DOHH2 (cell line): ENCODE data around the gene COL9A3.

Experiments
- H3F3A ChIP-seq: fragments of 200-600 bp; sonication (generic), shearing (Covaris generic); 2 replicates; pipeline ENCODE4 v1.6.0; 2016; ENCODE audit warnings: antibody characterized with exemption, mild to moderate bottlenecking; ENCODE audit not compliant: control insufficient read depth, insufficient read depth
- H3K27ac ChIP-seq: fragments of 200-600 bp; sonication (generic); 2 replicates; pipeline ENCODE4 v1.5.1; 2014; ENCODE audit warnings: low read depth, mild to moderate bottlenecking, low read length, moderate library complexity
- H3K27me3 ChIP-seq: fragments of 200-600 bp; sonication (generic); 2 replicates; pipeline ENCODE4 v1.6.1; 2014; ENCODE audit warnings: mild to moderate bottlenecking, low read length, mixed read lengths; ENCODE audit not compliant: control insufficient read depth
- H3K36me3 ChIP-seq: fragments of 200-600 bp; sonication (generic); 2 replicates; pipeline ENCODE4 v1.6.1; 2014; ENCODE audit warnings: mild to moderate bottlenecking, low read length, moderate library complexity, mixed read lengths; ENCODE audit not compliant: control insufficient read depth
- H3K4me1 ChIP-seq: fragments of 200-600 bp; sonication (generic); 2 replicates; pipeline ENCODE4 v1.6.1; 2014; ENCODE audit warnings: mild to moderate bottlenecking, low read length, mixed read lengths; ENCODE audit not compliant: control insufficient read depth
- H3K4me2 ChIP-seq: fragments of 200-600 bp; sonication (generic); 2 replicates; pipeline ENCODE4 v1.6.0; 2014; ENCODE audit warnings: mild to moderate bottlenecking, low read length, moderate library complexity
- H3K4me3 ChIP-seq: fragments of 200-600 bp; sonication (generic); 2 replicates; pipeline ENCODE4 v1.5.1; 2014; ENCODE audit warnings: mild to moderate bottlenecking, low read length, mixed read lengths
- H3K79me2 ChIP-seq: fragments of 200-600 bp; sonication (generic); 2 replicates; pipeline ENCODE4 v1.6.1; 2014; ENCODE audit warnings: mild to moderate bottlenecking, low read length, mixed read lengths; ENCODE audit not compliant: control insufficient read depth
- H3K9me2 ChIP-seq: fragments of 200-600 bp; sonication (generic); replicated peaks from 2 replicates; pipeline ENCODE4 v1.6.1; 2014; ENCODE audit warnings: mild to moderate bottlenecking, low read length, mixed read lengths; ENCODE audit not compliant: control insufficient read depth
- H3K9me3 ChIP-seq: fragments of 200-600 bp; sonication (generic); 2 replicates; pipeline ENCODE4 v1.6.1; 2014; ENCODE audit warnings: antibody characterized with exemption, low read length, mixed read lengths; ENCODE audit not compliant: control insufficient read depth, insufficient read depth
- H4K20me1 ChIP-seq: fragments of 200-600 bp; sonication (generic); 2 replicates; pipeline ENCODE4 v1.6.0; 2014; ENCODE audit warnings: low read depth, mild to moderate bottlenecking, antibody characterized with exemption, low read length, moderate library complexity; ENCODE audit not compliant: control insufficient read depth, insufficient read depth
- EZH2phosphoT487 ChIP-seq: fragments of 200-600 bp; sonication (generic); IDR thresholded peaks from 2 replicates; pipeline ENCODE4 v1.6.1; 2017; ENCODE audit warnings: borderline replicate concordance, mild to moderate bottlenecking, antibody characterized with exemption, low read length, moderate library complexity, mixed read lengths
- TF ChIP-seq, protein P1 (sequence below): fragments of 200-600 bp; sonication (generic); IDR thresholded peaks from one replicate; pipeline ENCODE4 v1.5.1; 2014; ENCODE audit warnings: antibody characterized with exemption, mild to moderate bottlenecking, low read depth, low read length; ENCODE audit not compliant: poor library complexity, severe bottlenecking

The COL9A3 gene

DNA sequence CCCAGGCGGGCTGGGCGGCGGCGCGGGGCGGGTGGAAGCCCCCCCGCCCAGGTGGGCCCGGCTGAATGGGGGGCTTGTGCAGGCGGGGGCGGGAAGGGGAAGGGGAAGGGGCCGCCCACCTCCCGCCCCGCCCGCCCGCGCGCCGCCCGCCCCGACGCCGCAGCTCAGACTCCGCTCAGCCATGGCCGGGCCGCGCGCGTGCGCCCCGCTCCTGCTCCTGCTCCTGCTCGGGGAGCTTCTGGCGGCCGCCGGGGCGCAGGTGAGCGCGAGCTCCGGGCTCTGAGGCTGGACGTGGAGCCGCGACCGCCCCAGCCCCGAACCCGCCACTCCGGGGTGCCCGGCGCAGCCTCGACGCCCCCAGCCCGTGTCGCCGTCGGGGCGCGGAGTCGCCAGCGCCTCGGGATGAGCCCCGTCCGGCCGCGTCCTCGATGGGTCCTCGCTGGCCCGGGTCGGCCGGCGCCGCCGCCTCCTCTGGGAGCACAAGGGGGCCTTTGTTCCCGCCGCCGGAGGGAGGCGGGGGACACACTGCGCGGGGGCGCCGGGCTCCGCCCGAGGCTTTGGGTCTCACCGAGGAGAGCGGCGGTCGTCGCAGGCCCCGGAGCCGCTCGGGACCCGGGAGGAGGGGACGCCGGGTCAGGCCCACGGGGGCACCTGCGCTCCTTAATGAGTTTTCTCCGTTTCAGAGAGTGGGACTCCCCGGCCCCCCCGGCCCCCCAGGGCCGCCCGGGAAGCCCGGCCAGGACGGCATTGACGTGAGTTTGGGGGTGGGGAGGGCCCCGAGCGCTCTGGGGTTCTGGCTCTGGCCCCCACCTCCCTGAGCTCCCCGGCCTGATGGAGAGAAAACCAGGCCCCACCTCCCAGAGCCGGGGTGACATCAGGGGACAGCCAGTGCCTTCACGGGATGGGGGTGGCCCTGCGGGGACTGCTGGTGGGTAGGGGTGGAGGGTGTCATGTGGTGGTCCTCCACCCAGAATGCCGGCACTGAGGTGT lies at the start of gene COL9A3:
COL9A3 (plus strand) TSS at position 167 of the 990 bp plus-strand sequence; CDS start at position 182, 15 bp downstream.
- Histone ChIP-seq H3K4me1 (no peaks in the 10 kb centered on the region), H3K27me3 (peaks cover 37% of the 10 kb centered on the region), H4K20me1 (no peaks in the 10 kb centered on the region), H3K27ac (no peak within 1 kb of the TSS), H3K9me2 (no peaks in the 10 kb centered on the region), H3K4me3 (no peak within 1 kb of the TSS), H3F3A (no peaks in the 10 kb centered on the region), H3K79me2 (no peaks in the 10 kb centered on the region), H3K9me3 (no peaks in the 10 kb centered on the region), H3K36me3 (peaks cover 8% of the 10 kb centered on the region; the same call in 1 of the 2 replicates), H3K4me2 (no peak within 1 kb of the TSS)
- TF ChIP-seq, protein P1, sequence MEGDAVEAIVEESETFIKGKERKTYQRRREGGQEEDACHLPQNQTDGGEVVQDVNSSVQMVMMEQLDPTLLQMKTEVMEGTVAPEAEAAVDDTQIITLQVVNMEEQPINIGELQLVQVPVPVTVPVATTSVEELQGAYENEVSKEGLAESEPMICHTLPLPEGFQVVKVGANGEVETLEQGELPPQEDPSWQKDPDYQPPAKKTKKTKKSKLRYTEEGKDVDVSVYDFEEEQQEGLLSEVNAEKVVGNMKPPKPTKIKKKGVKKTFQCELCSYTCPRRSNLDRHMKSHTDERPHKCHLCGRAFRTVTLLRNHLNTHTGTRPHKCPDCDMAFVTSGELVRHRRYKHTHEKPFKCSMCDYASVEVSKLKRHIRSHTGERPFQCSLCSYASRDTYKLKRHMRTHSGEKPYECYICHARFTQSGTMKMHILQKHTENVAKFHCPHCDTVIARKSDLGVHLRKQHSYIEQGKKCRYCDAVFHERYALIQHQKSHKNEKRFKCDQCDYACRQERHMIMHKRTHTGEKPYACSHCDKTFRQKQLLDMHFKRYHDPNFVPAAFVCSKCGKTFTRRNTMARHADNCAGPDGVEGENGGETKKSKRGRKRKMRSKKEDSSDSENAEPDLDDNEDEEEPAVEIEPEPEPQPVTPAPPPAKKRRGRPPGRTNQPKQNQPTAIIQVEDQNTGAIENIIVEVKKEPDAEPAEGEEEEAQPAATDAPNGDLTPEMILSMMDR, result no peak
- no peak for TF ChIP-seq EZH2phosphoT487

- Histone ChIP-seq H3K79me2 (no peaks in the 10 kb centered on the region), H4K20me1 (no peaks in the 10 kb centered on the region), H3K27me3 (no peaks in the 10 kb centered on the region), H3F3A (no peaks in the 10 kb centered on the region), H3K27ac (no peak overlapping the region), H3K9me2 (no peaks in the 10 kb centered on the region), H3K4me3 (no peak overlapping the region), H3K4me2 (no peak overlapping the region), H3K36me3 (no peaks in the 10 kb centered on the region), H3K4me1 (no peaks in the 10 kb centered on the region), H3K9me3 (no peaks in the 10 kb centered on the region)
- TF ChIP-seq, protein P1, result no peak
- TF ChIP-seq EZH2phosphoT487, result no peak
Measured at GRCh38 chr20:62768234-62768546, 48.7 kb upstream of the COL9A3 start.

GRCh38 chr20:62768551-62769287 lies 48.1 kb upstream of the COL9A3 start:
- TF ChIP-seq, protein P1, result no peak
- TF ChIP-seq EZH2phosphoT487, result no peak
- Histone ChIP-seq H3K9me3 (no peaks in the 10 kb centered on the region), H3K4me3 (no peak overlapping the region), H4K20me1 (no peaks in the 10 kb centered on the region), H3K4me2 (no peak overlapping the region), H3K27me3 (no peaks in the 10 kb centered on the region), H3K4me1 (no peaks in the 10 kb centered on the region), H3K9me2 (no peaks in the 10 kb centered on the region), H3K36me3 (no peaks in the 10 kb centered on the region), H3F3A (no peaks in the 10 kb centered on the region), H3K27ac (no peak overlapping the region), H3K79me2 (no peaks in the 10 kb centered on the region)
